GM12878 (cell line): ENCODE data around the gene ZNF652. TPM values are rescaled to one million over a fixed set of nuclear protein-coding genes. Genes with fewer than 3 reads are reported as not detected.

Experiments
- ATAC-seq: fragments of 200-7000 bp; cut with Tn5 transposase; 3 replicates; pipeline ENCODE4 v1.9.1; 2020; ENCODE audit warnings: mild to moderate bottlenecking, moderate library complexity
- BruUV-seq: library from RNA; stranded (reverse); fragments of 400-500 nt; replicated peaks from 2 replicates; lab custom pipeline; 2021; lab: Mats Ljungman, UMichigan
- CTCF ChIA-PET: fragments of 300-600 bp; sonication (Branson Sonifier 250); formaldehyde crosslinking; extraction: SDS; loops from one replicate; lab custom pipeline; 2021; ENCODE audit warnings: inconsistent platforms; lab: Yijun Ruan, JAX
- POLR2A ChIA-PET: fragments of 350-600 bp; formaldehyde crosslinking; extraction: SDS; loops from one replicate; lab custom pipeline; 2021; ENCODE audit warnings: inconsistent platforms; lab: Charles Lee
- RAD21 ChIA-PET: fragments of 300-600 bp; sonication (Branson Sonifier 250); formaldehyde crosslinking; loops from one replicate; lab custom pipeline; 2023; ENCODE audit warnings: antibody characterized with exemption; ENCODE audit not compliant: unreplicated experiment; lab: Charles Lee
- SMC1A ChIA-PET: fragments of 300-600 bp; sonication (Branson Sonifier 250); formaldehyde crosslinking; loops from one replicate; lab custom pipeline; 2023; ENCODE audit not compliant: unreplicated experiment, uncharacterized antibody; lab: Charles Lee
- DNase-seq: peaks from one replicate; pipeline ENCODE4 v3.0.0-alpha.2; 2011; ENCODE audit warnings: low read depth, low spot score
- FAIRE-seq: peaks from 3 replicates; lab custom pipeline; 2011; peaks lifted over from hg19 to GRCh38; lab: Jason Lieb, UNC
- H2AFZ ChIP-seq: 2 replicates; pipeline ENCODE4 v1.6.0; 2011; ENCODE audit warnings: low read depth, low read length, control low read depth; ENCODE audit not compliant: control insufficient read depth
- H3K27ac ChIP-seq: 2 replicates; pipeline ENCODE4 v1.5.1; 2011; ENCODE audit warnings: control low read depth; ENCODE audit not compliant: control insufficient read depth, insufficient read depth
- H3K27me3 ChIP-seq, 2 experiments: replicated peaks in 1 of 2; 2 replicates each; pipeline versions ENCODE4 v1.6.0 to v1.6.1; 2011; ENCODE audit warnings: low read length in 1 of 2; ENCODE audit not compliant: control insufficient read depth in 2 of 2, insufficient read depth in 2 of 2
- H3K36me3 ChIP-seq, 2 experiments: 2 replicates each; pipeline ENCODE4 v1.5.1; 2011; ENCODE audit warnings: low read length in 1 of 2; ENCODE audit not compliant: control insufficient read depth in 2 of 2, insufficient read depth in 2 of 2
- H3K4me1 ChIP-seq: 2 replicates; pipeline ENCODE4 v1.6.1; 2011; ENCODE audit warnings: mild to moderate bottlenecking, low read length, moderate library complexity, mixed read lengths; ENCODE audit not compliant: control insufficient read depth, insufficient read depth
- H3K4me2 ChIP-seq: 2 replicates; pipeline ENCODE4 v1.6.0; 2011; ENCODE audit warnings: control low read depth; ENCODE audit not compliant: control insufficient read depth, insufficient read depth
- H3K4me3 ChIP-seq: fragments of 200-600 bp; sonication (generic); 2 replicates; pipeline ENCODE4 v1.5.1; 2016
- H3K79me2 ChIP-seq: 2 replicates; pipeline ENCODE4 v1.6.0; 2011; ENCODE audit warnings: low read length; ENCODE audit not compliant: control insufficient read depth, insufficient read depth
- H3K9ac ChIP-seq: 2 replicates; pipeline ENCODE4 v1.8.0; 2011; ENCODE audit warnings: low read length, control low read depth, mixed read lengths; ENCODE audit not compliant: control insufficient read depth, insufficient read depth
- H3K9me3 ChIP-seq: replicated peaks from 3 replicates; pipeline ENCODE4 v1.5.1; 2011; ENCODE audit warnings: mild to moderate bottlenecking, low read length; ENCODE audit not compliant: control insufficient read depth, insufficient read depth
- H4K20me1 ChIP-seq: 2 replicates; pipeline ENCODE4 v1.6.0; 2011; ENCODE audit not compliant: control insufficient read depth, insufficient read depth
- CBX5 ChIP-seq: sonication (generic); IDR thresholded peaks from 2 replicates; pipeline ENCODE4 v1.6.1; 2016; ENCODE audit warnings: low read depth, moderate library complexity, mild to moderate bottlenecking, inconsistent platforms
- CHD2 ChIP-seq: IDR thresholded peaks from 2 replicates; pipeline ENCODE4 v1.6.1; 2011; ENCODE audit warnings: low read depth, low read length, improper control_type of control experiment, borderline replicate concordance
- ELK1 ChIP-seq: IDR thresholded peaks from 2 replicates; pipeline ENCODE4 v1.6.1; 2012; ENCODE audit warnings: low read depth, low read length, improper control_type of control experiment
- MXI1 ChIP-seq: fragments of 150-350 bp; IDR thresholded peaks from 2 replicates; pipeline ENCODE4 v1.6.1; 2011; ENCODE audit warnings: low read depth, mild to moderate bottlenecking, inconsistent platforms, low read length, improper control_type of control experiment
- NBN ChIP-seq: fragments of 450-650 bp; IDR thresholded peaks from 2 replicates; pipeline ENCODE4 v1.6.1; 2016
- RB1 ChIP-seq: fragments of 450-650 bp; formaldehyde crosslinking; IDR thresholded peaks from 2 replicates; pipeline ENCODE4 v1.6.1; 2017; ENCODE audit warnings: mild to moderate bottlenecking, borderline replicate concordance
- TCF3 ChIP-seq: IDR thresholded peaks from 2 replicates; pipeline ENCODE4 v1.6.1; 2012; ENCODE audit warnings: low read depth, mild to moderate bottlenecking, low read length, borderline replicate concordance; ENCODE audit not compliant: insufficient read depth
- WGBS: methylation state at CpG from one replicate; pipeline ENCODE4 v1.1.6; 2016; ENCODE audit warnings: low lambda C conversion rate; ENCODE audit not compliant: insufficient replicate concordance, insufficient coverage; ENCODE audit errors: missing lambda C conversion rate; 5-methylcytosine and 5-hydroxymethylcytosine counted together
- in situ Hi-C: fragments of 300-500 bp; cut with MboI; formaldehyde crosslinking; loops from 9 replicates; pipeline ENCODE4 v1.14.3; 2018; ENCODE audit warnings: mixed read lengths
- intact Hi-C: fragments of 100-400 bp; cut with micrococcal nuclease; formaldehyde crosslinking; loops from one replicate; pipeline ENCODE4 v1.14.2; 2022; ENCODE audit not compliant: unreplicated experiment
- polyA plus RNA-seq, 11 experiments: library from polyadenylated mRNA; depleted of rRNA in 4 of 11; unstranded in 6 of 11; stranded (reverse) in 5 of 11; fragments of >200 nt; fragmentation: Nextera tagmentation in 4 of 11; fragmentation: Illumina TruSeq in 1 of 11; extraction: Ambion mirVana in 4 of 11; extraction: Trizol in 1 of 11; gene quantifications; 1 replicate in 1 of 11; 2 replicates in 10 of 11; pipeline versions ENCODE4 v1.2.1 to v1.2.3, GENCODE V29; 2011 to 2016; ENCODE audit warnings: inconsistent platforms in 2 of 11, missing spikeins in 2 of 11, low read depth in 1 of 11
- total RNA-seq, 4 experiments: library from RNA; depleted of rRNA in 3 of 4; stranded (reverse); fragments of >200 nt in 3 of 4; fragmentation: Illumina TruSeq in 1 of 4; extraction: Trizol in 1 of 4; gene quantifications; 2 replicates each; pipeline versions ENCODE4 v1.2.1 to v1.2.3, GENCODE V29; 2013 to 2021

ZNF652 gene
- total and polyA plus RNA-seq, 10 of the 15 experiments (the other 5 are each of a cell fraction or from before 2014, with no cell fraction given), result 3.4 to 13.1 (median 8.7) TPM

DNA sequence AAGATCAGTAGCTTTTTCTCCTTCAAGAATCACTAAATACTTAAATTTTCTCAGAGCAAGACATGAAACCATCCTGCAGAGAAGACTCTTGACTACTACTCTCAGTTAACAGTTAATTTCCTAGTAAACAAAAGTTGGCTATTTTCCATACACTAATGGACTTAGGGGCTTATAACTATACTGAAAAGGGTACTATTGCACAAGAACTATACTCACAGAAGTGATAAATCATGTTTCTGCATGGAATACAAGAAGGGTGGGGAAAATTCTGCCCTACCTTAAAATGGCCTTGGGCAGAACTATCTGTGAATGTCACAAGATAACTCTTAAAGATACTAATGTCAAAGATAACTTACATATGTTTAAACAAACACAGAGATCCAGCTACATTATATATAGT, 12.5 kb downstream of the ZNF652 start:
- ChIA-PET CTCF (interaction anchor here (0.9 to 2.1 kb wide), 3 partner anchors 9 to 19 kb away, joined by 3 to 11 read pairs (median 5); no protein-coding TSS in a partner anchor), SMC1A (interaction anchor here (1.1 to 2.5 kb wide), 2 partner anchors 9 to 33 kb away, joined by 3 to 5 read pairs; no protein-coding TSS in a partner anchor), RAD21 (no interaction called here), POLR2A (no interaction called here)
- Histone ChIP-seq H4K20me1 (no peaks in the 10 kb centered on the region), H3K27ac (no peak overlapping the region), H3K9me3 (peaks cover 3% of the 10 kb centered on the region; the same call in 1 of the 3 replicates), H2AFZ (no peak overlapping the region), H3K4me2 (no peak overlapping the region), H3K4me3 (no peak overlapping the region), H3K9ac (no peak overlapping the region), H3K79me2 (peaks cover 49% of the 10 kb centered on the region), H3K4me1 (peaks cover 7% of the 10 kb centered on the region; the same call in 1 of the 2 replicates), H3K36me3 (no peaks in the 10 kb centered on the region; a peak in 1 of 4 replicates), H3K27me3 (no peaks in the 10 kb centered on the region)
- intact Hi-C loops, result no loop called here
- DNase-seq, result no peak
- ATAC-seq, result no peak
- in situ Hi-C loops, result no loop called here
- no TSS peak for BruUV-seq
- FAIRE-seq, result no peak
- TF ChIP-seq ELK1, result no peak
- TF ChIP-seq TCF3, result no peak

DNA sequence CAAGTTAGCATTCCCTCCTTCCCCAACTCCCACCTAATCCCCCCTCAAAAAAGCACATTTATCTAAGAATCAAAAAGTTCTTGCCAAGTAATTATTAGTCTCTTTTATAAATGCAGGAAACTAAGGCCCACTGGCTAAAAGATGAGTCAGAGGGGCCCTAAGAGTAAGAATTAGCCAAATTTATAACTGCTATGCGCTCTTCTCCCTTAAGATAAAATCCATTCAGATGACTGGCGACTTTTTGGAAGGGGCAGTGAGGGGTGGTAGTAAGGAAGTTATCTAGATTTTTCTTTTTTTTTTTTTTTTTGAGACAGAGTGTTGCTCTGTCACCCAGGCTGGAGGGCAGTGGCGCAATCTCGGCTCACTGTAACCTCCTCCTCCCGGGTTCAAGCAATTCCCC, 17.1 kb downstream of the ZNF652 start:
- FAIRE-seq (no peak), ATAC-seq (no peak), DNase-seq (no peak)
- ChIA-PET SMC1A (interaction anchor here (7.6 kb wide), 1 partner anchor 14 kb away, joined by 78 read pairs; no protein-coding TSS in a partner anchor), RAD21 (no interaction called here), CTCF (interaction anchor here (1.0 to 1.3 kb wide), 3 partner anchors 15 to 53 kb away, joined by 3 to 5 read pairs (median 3); no protein-coding TSS in a partner anchor), POLR2A (interaction anchor here (0.7 kb wide), 2 partner anchors 12 to 153 kb away, joined by 4 read pairs; no protein-coding TSS in a partner anchor)
- Histone ChIP-seq H4K20me1 (no peaks in the 10 kb centered on the region), H3K27me3 (no peaks in the 10 kb centered on the region), H3K4me2 (no peak overlapping the region), H3K9ac (no peak overlapping the region), H3K79me2 (peaks cover 42% of the 10 kb centered on the region), H3K9me3 (no peaks in the 10 kb centered on the region), H3K27ac (no peak overlapping the region), H2AFZ (no peak overlapping the region), H3K4me1 (peaks cover 32% of the 10 kb centered on the region), H3K4me3 (no peak overlapping the region), H3K36me3 (no peaks in the 10 kb centered on the region)
- no TSS peak for BruUV-seq
- 84% methylated on average over 5 of the region's 5 CpGs for WGBS
- intact Hi-C loops (no loop called here), in situ Hi-C loops (no loop called here)
- TF ChIP-seq CBX5, result no peak
- TF ChIP-seq CHD2, result no peak
- TF ChIP-seq NBN, result no peak
- TF ChIP-seq RB1, result no peak
- no peak for TF ChIP-seq MXI1
